Measurements from ENCODE around the gene KREMEN1.

The KREMEN1 gene

DNA sequence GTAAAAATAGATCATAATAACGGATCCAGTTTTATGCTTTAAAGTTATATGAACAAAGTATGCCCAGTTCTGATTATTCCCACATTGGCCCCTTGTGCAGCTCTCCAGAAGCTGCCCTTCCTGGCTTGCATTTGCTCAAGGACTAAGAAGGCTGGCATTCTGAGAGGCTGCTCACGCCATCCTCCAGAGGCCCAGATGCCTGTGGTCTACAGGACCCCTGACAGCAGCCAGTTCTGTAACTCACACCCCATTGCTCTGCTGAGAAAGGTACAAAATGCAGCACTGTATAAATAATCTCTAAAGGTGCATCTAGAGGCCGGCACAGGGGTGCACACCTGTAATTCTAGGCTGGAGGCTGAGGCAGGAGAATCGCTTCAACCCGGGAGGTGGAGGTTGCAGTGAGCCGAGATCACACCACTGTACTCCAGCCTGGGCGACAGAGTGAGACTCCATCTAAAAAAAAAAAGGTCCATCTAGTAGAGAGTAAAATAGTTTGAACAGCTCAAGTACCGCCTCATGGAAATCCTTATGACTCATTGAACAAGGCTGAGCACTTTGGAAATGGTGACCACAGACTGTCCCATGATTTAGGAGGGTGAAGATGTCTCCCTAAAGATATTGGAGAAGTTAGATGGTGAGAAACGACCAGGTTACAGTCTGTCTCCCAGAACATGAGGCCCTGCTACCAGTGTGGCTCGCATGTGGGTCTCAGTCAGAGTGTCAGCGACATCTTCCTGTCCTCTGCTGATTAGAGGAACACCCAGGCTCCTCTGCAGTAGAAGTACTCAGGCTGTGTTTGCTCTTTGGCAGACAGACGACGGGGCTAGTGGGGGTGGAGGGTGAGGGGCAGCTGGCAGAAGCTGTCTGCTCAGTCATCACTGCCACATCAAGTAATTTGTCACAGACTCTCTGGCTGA is 56.3 kb downstream of the KREMEN1 start:
- Histone ChIP-seq H3K36me3 (ENCODE audit: control insufficient read depth, insufficient read depth, low read length) (no peaks in the 10 kb centered on the region), H3K4me1 (ENCODE audit: control insufficient read depth, insufficient read depth, low read length) (no peaks in the 10 kb centered on the region), H3K9me3 (ENCODE audit: control insufficient read depth, low read length) (no peaks in the 10 kb centered on the region), H3K27ac (ENCODE audit: insufficient read depth, low read depth, low read length, poor library complexity, severe bottlenecking) (no peak overlapping the region), H3K4me3 (ENCODE audit: insufficient read depth, low read depth, low read length) (no peak overlapping the region), H3K27me3 (ENCODE audit: control insufficient read depth, insufficient read depth, low read length, poor library complexity, severe bottlenecking) (no peaks in the 10 kb centered on the region)
- 81 to 88% methylated on average over 12 to 13 of the region's 13 CpGs for WGBS, 2 experiments

DNA sequence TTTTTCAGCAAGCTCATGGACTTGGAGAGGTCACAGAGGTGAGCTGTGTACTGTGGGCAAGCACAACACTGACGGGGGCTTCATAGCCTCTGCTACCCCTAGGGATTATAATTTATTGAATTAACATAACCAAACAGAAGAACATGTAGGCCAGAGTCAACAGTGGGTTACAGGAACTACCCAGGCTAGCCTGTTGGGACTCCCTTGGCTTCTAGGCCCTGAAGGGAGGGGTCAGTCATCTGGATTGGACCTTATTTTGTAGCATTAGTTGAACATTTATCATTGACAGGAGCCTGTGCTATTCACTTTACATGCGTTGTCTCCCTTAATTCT is 56.9 kb downstream of the KREMEN1 start:
- H3K4me3 ChIP-seq (ENCODE audit: insufficient read depth, low read depth, low read length): no peak overlapping the region
- H3K27ac ChIP-seq (ENCODE audit: insufficient read depth, low read depth, low read length, poor library complexity, severe bottlenecking): no peak overlapping the region
- no peaks in the 10 kb centered on the region for H3K27me3 ChIP-seq (ENCODE audit: control insufficient read depth, insufficient read depth, low read length, poor library complexity, severe bottlenecking)
- no peaks in the 10 kb centered on the region for H3K9me3 ChIP-seq (ENCODE audit: control insufficient read depth, low read length)
- H3K4me1 ChIP-seq (ENCODE audit: control insufficient read depth, insufficient read depth, low read length): no peaks in the 10 kb centered on the region
- WGBS, 2 experiments: 96 to 100% methylated on average over 1 to 2 of the region's 2 CpGs
- no peaks in the 10 kb centered on the region for H3K36me3 ChIP-seq (ENCODE audit: control insufficient read depth, insufficient read depth, low read length)

DNA sequence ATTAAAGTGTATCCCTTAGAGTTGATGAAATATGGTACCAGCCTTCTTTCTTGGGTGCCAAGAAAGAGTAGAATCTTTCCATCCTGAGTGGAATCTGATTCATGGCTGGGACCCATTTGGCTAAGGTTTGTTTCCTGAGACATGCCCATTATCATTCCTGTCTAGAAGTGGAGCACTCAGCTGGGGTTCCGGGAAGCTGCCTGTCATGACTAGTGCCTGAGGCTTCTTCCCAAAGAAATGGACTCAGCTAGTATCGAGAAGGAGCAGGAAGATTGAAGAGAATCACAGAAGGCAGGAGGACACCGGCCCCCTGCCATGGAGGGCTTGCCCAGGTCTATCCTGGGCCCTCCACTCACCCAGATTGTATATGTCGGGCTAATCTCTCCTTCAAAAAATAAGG is 57.6 kb downstream of the KREMEN1 start:
- Histone ChIP-seq H3K27ac (ENCODE audit: insufficient read depth, low read depth, low read length, poor library complexity, severe bottlenecking) (no peak overlapping the region), H3K9me3 (ENCODE audit: control insufficient read depth, low read length) (no peaks in the 10 kb centered on the region), H3K4me1 (ENCODE audit: control insufficient read depth, insufficient read depth, low read length) (no peaks in the 10 kb centered on the region), H3K27me3 (ENCODE audit: control insufficient read depth, insufficient read depth, low read length, poor library complexity, severe bottlenecking) (no peaks in the 10 kb centered on the region), H3K4me3 (ENCODE audit: insufficient read depth, low read depth, low read length) (no peak overlapping the region), H3K36me3 (ENCODE audit: control insufficient read depth, insufficient read depth, low read length) (no peaks in the 10 kb centered on the region)
- WGBS, 2 experiments: 85 to 88% methylated on average over 4 of the region's 4 CpGs

DNA sequence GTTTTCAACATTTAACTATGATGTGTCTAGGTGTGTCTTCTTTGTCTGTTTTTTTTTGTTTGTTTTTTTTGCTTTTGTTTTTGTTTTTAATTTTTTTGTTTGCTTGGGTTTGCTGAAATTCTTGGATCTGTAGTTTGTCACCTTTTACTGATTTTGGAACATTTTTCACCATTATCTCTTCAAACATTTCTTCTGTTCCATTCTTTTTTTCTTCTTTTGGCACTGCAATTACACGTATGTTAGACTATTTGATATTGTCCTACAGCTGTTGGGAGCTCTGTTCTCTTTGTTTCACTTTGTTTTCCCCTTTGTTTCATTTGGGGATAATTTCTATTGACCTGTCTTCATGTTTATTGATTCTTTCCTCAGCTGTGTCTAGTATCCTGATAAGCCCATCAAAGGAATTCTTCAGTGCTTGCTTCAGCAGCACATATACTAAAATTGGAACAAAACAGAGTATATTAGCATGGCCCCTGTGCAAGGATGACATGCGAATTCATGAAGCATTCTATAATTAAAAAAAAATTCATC is 60.8 kb downstream of the KREMEN1 start:
- no peak overlapping the region for H3K4me3 ChIP-seq (ENCODE audit: insufficient read depth, low read depth, low read length)
- H3K4me1 ChIP-seq (ENCODE audit: control insufficient read depth, insufficient read depth, low read length): no peaks in the 10 kb centered on the region
- 86 to 94% methylated on average over 2 of the region's 2 CpGs for WGBS, 2 experiments
- no peaks in the 10 kb centered on the region for H3K9me3 ChIP-seq (ENCODE audit: control insufficient read depth, low read length)
- no peaks in the 10 kb centered on the region for H3K36me3 ChIP-seq (ENCODE audit: control insufficient read depth, insufficient read depth, low read length)
- H3K27ac ChIP-seq (ENCODE audit: insufficient read depth, low read depth, low read length, poor library complexity, severe bottlenecking): no peak overlapping the region
- H3K27me3 ChIP-seq (ENCODE audit: control insufficient read depth, insufficient read depth, low read length, poor library complexity, severe bottlenecking): no peaks in the 10 kb centered on the region

DNA sequence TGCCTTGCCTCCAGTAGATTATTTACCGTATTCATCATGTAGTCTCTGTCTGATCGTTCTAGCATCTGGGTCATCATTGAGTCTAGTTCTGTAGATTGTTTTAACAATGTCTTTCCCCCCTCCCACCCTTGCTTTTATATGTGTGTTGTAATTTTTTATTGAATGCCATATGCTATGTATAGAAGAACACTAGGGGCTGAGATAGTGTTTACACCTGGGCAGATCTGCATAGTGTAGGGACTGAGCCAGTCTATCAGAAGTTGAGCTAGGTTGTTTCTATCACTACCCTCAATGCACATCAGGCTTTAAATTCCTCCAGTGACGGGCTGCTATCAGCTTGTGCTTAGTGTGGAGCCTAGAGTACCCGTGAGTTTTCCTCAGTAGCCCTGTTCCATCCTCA is 61.6 kb downstream of the KREMEN1 start:
- Histone ChIP-seq H3K4me3 (ENCODE audit: insufficient read depth, low read depth, low read length) (no peak overlapping the region), H3K27me3 (ENCODE audit: control insufficient read depth, insufficient read depth, low read length, poor library complexity, severe bottlenecking) (no peaks in the 10 kb centered on the region), H3K9me3 (ENCODE audit: control insufficient read depth, low read length) (no peaks in the 10 kb centered on the region), H3K4me1 (ENCODE audit: control insufficient read depth, insufficient read depth, low read length) (no peaks in the 10 kb centered on the region), H3K36me3 (ENCODE audit: control insufficient read depth, insufficient read depth, low read length) (no peaks in the 10 kb centered on the region), H3K27ac (ENCODE audit: insufficient read depth, low read depth, low read length, poor library complexity, severe bottlenecking) (no peak overlapping the region)
- 92 to 97% methylated on average over 4 of the region's 4 CpGs for WGBS, 2 experiments

DNA sequence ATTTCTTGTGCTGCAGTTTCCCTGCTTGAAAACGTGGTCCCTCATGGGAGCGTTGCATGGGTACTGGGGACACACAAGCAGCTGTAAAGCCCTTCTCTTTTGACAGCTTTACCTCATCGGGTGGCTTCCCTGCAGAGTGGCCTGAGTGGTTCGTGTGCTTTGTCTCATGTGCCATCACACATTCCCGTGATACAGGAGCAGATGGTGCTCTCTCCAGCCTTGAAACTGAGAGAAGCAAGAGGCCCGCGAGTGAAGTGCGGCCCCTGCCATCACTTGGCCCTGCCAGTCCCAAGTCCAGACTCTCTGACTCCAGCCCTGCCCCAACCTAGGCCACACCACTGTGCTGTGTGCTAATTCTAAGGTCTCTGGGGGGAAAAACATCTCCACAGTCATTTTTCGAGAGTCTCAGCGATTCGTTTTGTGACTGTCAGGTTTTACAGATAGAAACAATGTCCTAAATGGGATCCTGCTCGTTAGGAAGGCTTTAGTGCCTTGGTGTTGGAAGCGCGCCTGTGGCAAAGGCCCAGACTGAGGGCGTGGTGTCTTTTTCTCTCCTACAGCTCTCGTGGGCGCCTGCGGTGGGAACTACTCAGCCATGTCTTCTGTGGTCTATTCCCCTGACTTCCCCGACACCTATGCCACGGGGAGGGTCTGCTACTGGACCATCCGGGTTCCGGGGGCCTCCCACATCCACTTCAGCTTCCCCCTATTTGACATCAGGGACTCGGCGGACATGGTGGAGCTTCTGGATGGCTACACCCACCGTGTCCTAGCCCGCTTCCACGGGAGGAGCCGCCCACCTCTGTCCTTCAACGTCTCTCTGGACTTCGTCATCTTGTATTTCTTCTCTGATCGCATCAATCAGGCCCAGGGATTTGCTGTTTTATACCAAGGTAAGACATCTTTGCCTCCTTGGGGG is 64.2 kb downstream of the KREMEN1 start:
- no peak overlapping the region for H3K4me3 ChIP-seq (ENCODE audit: insufficient read depth, low read depth, low read length)
- 89 to 90% methylated on average over 31 of the region's 31 CpGs for WGBS, 2 experiments
- peaks cover 15% of the 10 kb centered on the region for H3K4me1 ChIP-seq (ENCODE audit: control insufficient read depth, insufficient read depth, low read length)
- H3K27ac ChIP-seq (ENCODE audit: insufficient read depth, low read depth, low read length, poor library complexity, severe bottlenecking): no peak overlapping the region
- no peaks in the 10 kb centered on the region for H3K9me3 ChIP-seq (ENCODE audit: control insufficient read depth, low read length)
- no peaks in the 10 kb centered on the region for H3K36me3 ChIP-seq (ENCODE audit: control insufficient read depth, insufficient read depth, low read length)
- H3K27me3 ChIP-seq (ENCODE audit: control insufficient read depth, insufficient read depth, low read length, poor library complexity, severe bottlenecking): no peaks in the 10 kb centered on the region

DNA sequence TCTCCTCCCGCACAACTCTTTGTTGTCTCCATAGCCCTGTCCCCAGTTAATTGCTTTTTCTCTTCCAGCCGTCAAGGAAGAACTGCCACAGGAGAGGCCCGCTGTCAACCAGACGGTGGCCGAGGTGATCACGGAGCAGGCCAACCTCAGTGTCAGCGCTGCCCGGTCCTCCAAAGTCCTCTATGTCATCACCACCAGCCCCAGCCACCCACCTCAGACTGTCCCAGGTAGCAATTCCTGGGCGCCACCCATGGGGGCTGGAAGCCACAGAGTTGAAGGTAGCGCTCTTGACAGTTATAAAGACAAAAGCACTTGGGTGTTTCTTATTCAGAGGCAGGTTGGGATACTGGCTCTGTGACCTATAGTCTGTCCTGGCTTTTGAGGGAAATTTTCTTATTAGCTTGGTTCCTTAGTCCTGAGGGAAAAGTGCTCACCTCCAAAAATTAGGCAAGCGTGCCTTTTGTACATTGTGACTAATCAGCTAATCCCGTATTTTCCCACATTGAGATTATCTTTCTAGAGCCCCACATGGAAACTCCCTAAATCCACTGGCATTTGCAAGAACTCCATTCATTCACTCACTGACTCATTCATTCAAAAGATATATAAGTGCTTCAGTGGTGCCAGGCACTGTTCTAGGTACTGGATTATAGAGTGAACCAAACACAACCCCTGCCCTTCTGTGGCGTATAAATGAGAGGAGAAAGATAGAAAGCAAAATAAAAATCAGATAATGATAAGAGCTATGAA is 65.9 kb downstream of the KREMEN1 start:
- no peak overlapping the region for H3K4me3 ChIP-seq (ENCODE audit: insufficient read depth, low read depth, low read length)
- no peak overlapping the region for H3K27ac ChIP-seq (ENCODE audit: insufficient read depth, low read depth, low read length, poor library complexity, severe bottlenecking)
- no peaks in the 10 kb centered on the region for H3K27me3 ChIP-seq (ENCODE audit: control insufficient read depth, insufficient read depth, low read length, poor library complexity, severe bottlenecking)
- H3K36me3 ChIP-seq (ENCODE audit: control insufficient read depth, insufficient read depth, low read length): no peaks in the 10 kb centered on the region
- WGBS, 2 experiments: 90 to 95% methylated on average over 13 of the region's 13 CpGs
- no peaks in the 10 kb centered on the region for H3K9me3 ChIP-seq (ENCODE audit: control insufficient read depth, low read length)
- H3K4me1 ChIP-seq (ENCODE audit: control insufficient read depth, insufficient read depth, low read length): peaks cover 21% of the 10 kb centered on the region

DNA sequence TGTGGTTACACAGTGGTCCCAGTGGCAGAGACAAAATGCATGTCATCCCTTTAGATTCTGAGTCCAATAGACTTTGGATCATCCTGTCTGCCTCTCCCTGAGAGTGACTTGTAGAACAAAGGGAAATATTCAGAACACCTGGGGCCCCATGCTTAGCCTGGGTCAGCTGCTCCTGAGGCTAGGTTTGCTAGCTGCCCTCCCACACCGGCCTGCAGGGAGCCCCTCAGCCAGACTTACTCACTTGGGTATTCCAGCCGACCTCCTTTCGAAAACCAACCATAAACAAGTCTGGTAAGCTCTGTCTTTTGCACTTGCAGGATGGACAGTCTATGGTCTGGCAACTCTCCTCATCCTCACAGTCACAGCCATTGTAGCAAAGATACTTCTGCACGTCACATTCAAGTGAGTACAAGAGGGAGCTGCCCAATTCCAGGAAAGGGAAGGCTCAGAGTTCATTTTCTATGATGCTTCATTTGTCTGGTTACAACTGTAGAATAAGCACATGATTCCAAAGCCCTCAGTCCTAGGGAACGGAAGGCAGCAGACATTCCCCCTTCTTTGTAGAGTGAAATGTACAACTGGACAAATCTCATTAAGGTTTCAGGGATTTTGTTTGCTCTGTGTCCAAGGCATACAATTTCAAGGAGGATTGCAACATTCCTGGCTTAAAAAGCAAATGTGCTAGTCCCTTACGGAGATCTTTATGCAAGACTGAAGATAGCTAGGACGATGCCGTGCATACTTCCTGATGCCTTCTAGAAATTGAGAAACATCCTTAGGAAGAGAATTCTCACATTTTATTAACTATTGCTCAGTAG is 67.3 kb downstream of the KREMEN1 start:
- no peak overlapping the region for H3K4me3 ChIP-seq (ENCODE audit: insufficient read depth, low read depth, low read length)
- 86 to 87% methylated on average over 8 of the region's 8 CpGs for WGBS, 2 experiments

DNA sequence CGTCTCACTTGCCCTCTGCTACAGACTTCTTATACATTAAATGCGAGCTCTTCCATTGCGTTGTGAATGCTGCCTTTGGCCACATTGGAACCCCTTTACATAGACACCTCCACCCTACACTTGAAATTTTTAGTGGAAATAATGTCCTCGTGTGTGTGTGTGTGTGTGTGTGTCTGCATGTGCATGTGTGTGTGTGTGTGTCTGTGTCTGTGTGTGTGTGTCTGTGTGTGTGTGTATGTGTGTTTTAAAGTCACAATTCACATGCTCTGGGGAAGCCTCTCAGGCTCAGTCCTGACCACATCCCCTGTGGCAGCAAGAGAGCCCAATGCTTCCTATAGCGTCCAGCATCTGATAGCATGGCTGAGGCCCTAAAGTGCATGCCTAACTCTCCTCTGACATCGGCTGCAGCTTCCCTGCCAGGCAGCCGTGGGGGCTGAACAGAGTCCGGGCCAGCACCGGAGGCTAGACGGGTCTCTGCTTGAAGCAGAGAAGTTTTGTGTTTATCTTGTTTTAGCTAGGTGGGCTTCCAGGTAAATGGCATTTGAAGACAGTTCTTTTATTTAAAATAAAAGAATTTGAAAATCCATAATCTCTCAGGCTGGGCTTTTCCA is 68.3 kb downstream of the KREMEN1 start:
- 60 to 67% methylated on average over 10 of the region's 10 CpGs for WGBS, 2 experiments
- H3K9me3 ChIP-seq (ENCODE audit: control insufficient read depth, low read length): no peaks in the 10 kb centered on the region
- H3K4me3 ChIP-seq (ENCODE audit: insufficient read depth, low read depth, low read length): no peak overlapping the region
- no peak overlapping the region for H3K27ac ChIP-seq (ENCODE audit: insufficient read depth, low read depth, low read length, poor library complexity, severe bottlenecking)
- H3K4me1 ChIP-seq (ENCODE audit: control insufficient read depth, insufficient read depth, low read length): peaks cover 22% of the 10 kb centered on the region
- no peaks in the 10 kb centered on the region for H3K36me3 ChIP-seq (ENCODE audit: control insufficient read depth, insufficient read depth, low read length)
- H3K27me3 ChIP-seq (ENCODE audit: control insufficient read depth, insufficient read depth, low read length, poor library complexity, severe bottlenecking): no peaks in the 10 kb centered on the region

More for the DNA sequence above, 67.3 kb downstream of the KREMEN1 start:
- H3K27me3 ChIP-seq (ENCODE audit: control insufficient read depth, insufficient read depth, low read length, poor library complexity, severe bottlenecking): no peaks in the 10 kb centered on the region
- peaks cover 21% of the 10 kb centered on the region for H3K4me1 ChIP-seq (ENCODE audit: control insufficient read depth, insufficient read depth, low read length)
- no peaks in the 10 kb centered on the region for H3K36me3 ChIP-seq (ENCODE audit: control insufficient read depth, insufficient read depth, low read length)
- H3K9me3 ChIP-seq (ENCODE audit: control insufficient read depth, low read length): no peaks in the 10 kb centered on the region
- no peak overlapping the region for H3K27ac ChIP-seq (ENCODE audit: insufficient read depth, low read depth, low read length, poor library complexity, severe bottlenecking)

Measured in ectodermal cell (in vitro differentiated cells).